ENCODE data around the gene FAM20A.

The FAM20A gene

DNA sequence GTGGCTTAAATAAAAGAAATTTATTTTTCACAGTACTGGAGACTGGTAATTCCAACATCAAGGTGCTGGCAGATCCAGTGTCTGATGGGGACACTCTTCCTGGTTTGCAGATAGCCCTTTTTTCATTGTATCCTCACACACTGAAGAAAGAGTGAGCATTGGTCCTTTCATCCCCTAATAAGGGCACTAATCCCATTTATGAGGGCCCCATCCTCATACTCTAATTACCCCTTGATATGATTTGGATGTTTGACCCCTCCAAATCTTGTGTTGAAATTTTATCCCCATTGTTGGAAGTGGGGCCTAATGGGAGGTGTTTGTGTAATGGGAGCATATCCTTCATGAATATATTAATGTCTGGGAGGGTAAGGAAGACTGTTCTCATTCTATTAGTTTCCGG, 9.4 kb upstream of the FAM20A start:
- Histone ChIP-seq H3K9me3 (ENCODE audit: control insufficient read depth, insufficient read depth, low read length) (no peaks in the 10 kb centered on the region), H3K27ac (ENCODE audit: low read length) (no peak overlapping the region), H3K36me3 (ENCODE audit: control insufficient read depth, insufficient read depth, low read length) (no peaks in the 10 kb centered on the region), H3K4me1 (ENCODE audit: control insufficient read depth, insufficient read depth, low read length) (no peaks in the 10 kb centered on the region), H3K27me3 (ENCODE audit: control insufficient read depth, insufficient read depth, low read length) (no peaks in the 10 kb centered on the region), H3K4me3 (ENCODE audit: low read length) (no peak overlapping the region)
- DNase-seq (ENCODE audit: low read depth, low spot score), result no peak
- no CpG with 5 or more reads among the region's 1 CpG for WGBS (ENCODE audit: insufficient coverage, insufficient read length)

DNA sequence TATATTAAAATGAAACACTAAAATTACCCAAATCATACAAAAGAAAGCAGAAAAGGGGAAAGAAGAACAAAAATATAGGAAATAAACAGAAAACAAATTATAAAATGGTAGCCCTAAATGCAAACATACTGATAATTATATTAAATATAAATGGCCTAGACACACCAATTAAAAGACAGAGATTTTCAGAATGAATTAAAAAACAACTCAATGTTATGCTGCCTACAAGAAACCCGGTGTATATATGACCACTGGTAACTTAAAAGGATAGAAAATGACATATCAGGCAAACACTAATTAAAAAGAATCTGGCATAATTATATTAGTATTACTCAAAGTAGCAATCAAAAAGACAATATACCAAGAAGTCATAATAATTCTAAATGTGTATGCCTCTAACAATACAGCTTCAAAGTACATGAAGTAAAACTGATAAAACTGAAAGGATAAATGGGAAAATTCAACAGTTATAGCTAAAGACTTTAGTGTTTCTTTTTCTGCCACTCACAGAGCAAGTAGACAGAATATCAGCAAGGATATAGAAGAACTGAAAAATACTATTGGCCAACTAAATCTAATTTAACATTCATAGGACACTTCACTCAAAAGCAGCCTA, 7.5 kb upstream of the FAM20A start:
- Histone ChIP-seq H3K27ac (ENCODE audit: low read length) (no peak overlapping the region), H3K4me1 (ENCODE audit: control insufficient read depth, insufficient read depth, low read length) (no peaks in the 10 kb centered on the region; the same call in 1 of the 2 replicates), H3K9me3 (ENCODE audit: control insufficient read depth, insufficient read depth, low read length) (no peaks in the 10 kb centered on the region), H3K27me3 (ENCODE audit: control insufficient read depth, insufficient read depth, low read length) (no peaks in the 10 kb centered on the region), H3K4me3 (ENCODE audit: low read length) (no peak overlapping the region), H3K36me3 (ENCODE audit: control insufficient read depth, insufficient read depth, low read length) (no peaks in the 10 kb centered on the region)
- DNase-seq (ENCODE audit: low read depth, low spot score), result no peak
- WGBS (ENCODE audit: insufficient coverage, insufficient read length), result no CpG with 5 or more reads among the region's 1 CpG

DNA sequence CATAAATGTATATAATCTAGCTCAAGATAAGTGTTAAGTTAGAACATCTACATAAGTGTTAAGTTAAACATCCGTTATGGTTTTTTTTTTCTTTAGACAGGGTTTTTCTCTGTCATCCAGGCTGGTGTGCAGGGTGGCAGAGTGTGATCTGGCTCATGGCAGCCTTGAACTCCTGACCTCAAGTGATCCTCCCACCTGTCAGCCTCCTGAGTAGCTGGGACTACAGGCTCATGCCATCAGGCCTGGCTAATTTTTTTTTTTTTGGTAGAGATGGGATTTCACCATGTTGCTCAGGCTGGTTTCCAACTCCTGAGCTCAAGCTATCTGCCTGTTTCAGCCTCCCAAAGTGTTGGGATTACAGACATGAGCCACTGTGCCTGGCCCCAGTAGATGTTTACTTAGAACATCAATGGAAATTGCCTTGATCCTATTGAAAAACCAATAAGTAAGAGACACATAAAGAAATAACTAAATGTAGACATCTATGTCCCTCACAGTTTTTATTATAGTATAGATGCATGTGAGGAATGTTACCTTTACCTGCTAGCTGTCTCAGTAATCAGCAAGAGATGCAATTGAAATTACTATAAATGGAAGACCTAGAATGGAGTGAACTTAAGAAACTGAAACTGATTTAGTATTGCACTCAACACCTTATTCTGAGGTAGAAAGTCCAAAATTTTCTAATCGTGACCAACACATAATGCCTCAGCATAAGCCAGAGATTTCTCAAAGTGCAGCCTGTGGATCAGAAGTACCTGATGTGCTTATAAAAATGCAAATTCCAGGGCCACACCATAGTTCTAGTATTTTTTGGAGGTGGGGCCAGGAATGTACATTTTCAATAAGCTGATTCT, 5.5 kb upstream of the FAM20A start:
- no peaks in the 10 kb centered on the region for H3K36me3 ChIP-seq (ENCODE audit: control insufficient read depth, insufficient read depth, low read length)
- H3K4me3 ChIP-seq (ENCODE audit: low read length), result no peak overlapping the region
- H3K9me3 ChIP-seq (ENCODE audit: control insufficient read depth, insufficient read depth, low read length), result no peaks in the 10 kb centered on the region
- WGBS (ENCODE audit: insufficient coverage, insufficient read length), result no CpG with 5 or more reads among the region's 2 CpGs
- no peak for DNase-seq (ENCODE audit: low read depth, low spot score)
- no peak overlapping the region for H3K27ac ChIP-seq (ENCODE audit: low read length)
- H3K27me3 ChIP-seq (ENCODE audit: control insufficient read depth, insufficient read depth, low read length), result peaks cover 3% of the 10 kb centered on the region
- H3K4me1 ChIP-seq (ENCODE audit: control insufficient read depth, insufficient read depth, low read length), result peaks cover 1% of the 10 kb centered on the region; the same call in 1 of the 2 replicates

DNA sequence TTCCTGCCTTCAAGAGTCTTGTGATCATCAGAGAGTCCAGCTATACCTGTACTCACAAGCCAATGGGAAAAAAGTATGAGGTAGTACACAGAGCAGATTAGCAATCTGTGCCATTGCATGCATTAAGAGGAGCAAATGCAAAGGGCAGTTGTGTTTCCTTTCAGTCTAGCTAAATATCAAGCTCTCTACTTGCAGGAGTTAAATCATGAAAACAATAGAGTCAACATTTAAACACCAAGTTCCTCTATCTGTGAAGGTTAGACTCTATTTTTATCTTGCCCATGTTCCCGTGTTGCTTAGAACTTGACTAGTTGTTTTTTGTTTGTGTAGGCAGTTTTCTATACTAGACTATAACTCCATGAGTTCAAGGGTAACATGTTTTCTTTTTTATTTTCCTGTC, 4.7 kb upstream of the FAM20A start:
- DNase-seq (ENCODE audit: low read depth, low spot score), result no peak
- no CpG with 5 or more reads among the region's 1 CpG for WGBS (ENCODE audit: insufficient coverage, insufficient read length)
- H3K9me3 ChIP-seq (ENCODE audit: control insufficient read depth, insufficient read depth, low read length), result no peaks in the 10 kb centered on the region
- no peak overlapping the region for H3K4me3 ChIP-seq (ENCODE audit: low read length)
- no peak overlapping the region for H3K27ac ChIP-seq (ENCODE audit: low read length)
- H3K4me1 ChIP-seq (ENCODE audit: control insufficient read depth, insufficient read depth, low read length), result peaks cover 1% of the 10 kb centered on the region; the same call in 1 of the 2 replicates
- H3K27me3 ChIP-seq (ENCODE audit: control insufficient read depth, insufficient read depth, low read length), result peaks cover 8% of the 10 kb centered on the region
- no peaks in the 10 kb centered on the region for H3K36me3 ChIP-seq (ENCODE audit: control insufficient read depth, insufficient read depth, low read length)

DNA sequence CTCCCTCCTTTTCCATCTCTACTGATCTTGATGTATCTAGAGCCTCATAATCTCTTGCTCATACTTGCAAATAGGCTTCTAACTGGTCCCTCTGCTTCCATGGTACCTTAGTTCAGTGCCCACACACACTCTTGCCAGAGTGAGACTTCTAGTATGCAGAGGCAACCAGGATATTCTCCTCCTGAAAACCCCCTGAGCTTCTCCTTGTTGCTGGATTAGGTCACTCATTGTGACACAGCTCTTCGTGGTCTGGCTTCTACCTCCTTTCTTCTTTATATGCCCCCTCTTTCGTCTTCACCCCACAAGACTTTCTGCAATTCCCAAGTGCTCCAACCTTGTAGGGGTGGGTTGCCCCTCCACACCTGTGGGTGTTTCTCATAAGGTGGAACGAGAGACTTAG, 2.5 kb upstream of the FAM20A start:
- Histone ChIP-seq H3K36me3 (ENCODE audit: control insufficient read depth, insufficient read depth, low read length) (no peaks in the 10 kb centered on the region), H3K4me1 (ENCODE audit: control insufficient read depth, insufficient read depth, low read length) (peaks cover 1% of the 10 kb centered on the region; the same call in 1 of the 2 replicates), H3K27me3 (ENCODE audit: control insufficient read depth, insufficient read depth, low read length) (peaks cover 13% of the 10 kb centered on the region), H3K9me3 (ENCODE audit: control insufficient read depth, insufficient read depth, low read length) (no peaks in the 10 kb centered on the region), H3K4me3 (ENCODE audit: low read length) (no peak overlapping the region), H3K27ac (ENCODE audit: low read length) (no peak overlapping the region)
- no CpG with 5 or more reads among the region's 3 CpGs for WGBS (ENCODE audit: insufficient coverage, insufficient read length)
- no peak for DNase-seq (ENCODE audit: low read depth, low spot score)

DNA sequence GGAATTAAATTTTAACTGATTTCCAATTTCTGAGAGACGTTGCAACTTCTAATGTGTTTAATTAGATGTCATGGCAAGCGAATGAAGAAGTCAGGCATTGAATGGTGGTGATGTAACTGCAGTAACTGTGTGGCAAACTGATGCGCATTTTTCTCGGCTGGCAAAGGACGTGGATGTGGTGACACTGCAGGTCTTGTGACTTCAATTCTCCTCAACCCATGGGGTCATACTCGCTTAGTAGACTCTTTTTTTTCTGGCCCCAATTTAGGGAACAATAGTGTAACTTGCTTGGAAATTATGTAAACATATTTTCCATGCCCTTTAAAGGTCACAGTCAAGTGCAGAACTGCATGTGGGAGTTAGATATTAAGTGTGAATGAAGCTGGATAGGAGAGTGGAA, 1.9 kb upstream of the FAM20A start:
- Histone ChIP-seq H3K27me3 (ENCODE audit: control insufficient read depth, insufficient read depth, low read length) (peaks cover 13% of the 10 kb centered on the region), H3K4me1 (ENCODE audit: control insufficient read depth, insufficient read depth, low read length) (peaks cover 1% of the 10 kb centered on the region; the same call in 1 of the 2 replicates), H3K4me3 (ENCODE audit: low read length) (no peak overlapping the region), H3K9me3 (ENCODE audit: control insufficient read depth, insufficient read depth, low read length) (no peaks in the 10 kb centered on the region), H3K27ac (ENCODE audit: low read length) (no peak overlapping the region), H3K36me3 (ENCODE audit: control insufficient read depth, insufficient read depth, low read length) (no peaks in the 10 kb centered on the region)
- no CpG with 5 or more reads among the region's 6 CpGs for WGBS (ENCODE audit: insufficient coverage, insufficient read length)
- no peak for DNase-seq (ENCODE audit: low read depth, low spot score)

DNA sequence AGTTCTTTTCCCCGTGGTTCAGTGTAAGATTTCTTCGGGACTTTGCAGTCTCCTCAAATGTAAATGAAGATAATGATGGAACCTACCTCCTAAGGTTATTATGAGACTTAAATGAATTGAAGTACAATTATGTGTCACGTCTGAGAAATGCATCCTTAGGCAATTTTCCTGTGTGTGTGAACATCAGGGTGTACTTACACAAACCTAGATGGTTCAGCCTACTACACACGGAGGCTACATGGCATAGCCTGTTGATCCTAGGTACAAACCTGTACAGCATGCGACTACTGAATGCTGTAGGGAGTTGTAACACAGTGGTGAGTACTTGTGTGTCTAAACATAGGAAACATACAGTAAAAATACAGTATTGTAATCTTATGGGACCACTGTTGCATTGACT, 1.1 kb upstream of the FAM20A start:
- no CpG with 5 or more reads among the region's 5 CpGs for WGBS (ENCODE audit: insufficient coverage, insufficient read length)
- Histone ChIP-seq H3K4me1 (ENCODE audit: control insufficient read depth, insufficient read depth, low read length) (peaks cover 1% of the 10 kb centered on the region; the same call in 1 of the 2 replicates), H3K36me3 (ENCODE audit: control insufficient read depth, insufficient read depth, low read length) (no peaks in the 10 kb centered on the region), H3K27me3 (ENCODE audit: control insufficient read depth, insufficient read depth, low read length) (peaks cover 13% of the 10 kb centered on the region), H3K27ac (ENCODE audit: low read length) (no peak overlapping the region), H3K4me3 (ENCODE audit: low read length) (no peak overlapping the region), H3K9me3 (ENCODE audit: control insufficient read depth, insufficient read depth, low read length) (no peaks in the 10 kb centered on the region)
- no peak for DNase-seq (ENCODE audit: low read depth, low spot score)

DNA sequence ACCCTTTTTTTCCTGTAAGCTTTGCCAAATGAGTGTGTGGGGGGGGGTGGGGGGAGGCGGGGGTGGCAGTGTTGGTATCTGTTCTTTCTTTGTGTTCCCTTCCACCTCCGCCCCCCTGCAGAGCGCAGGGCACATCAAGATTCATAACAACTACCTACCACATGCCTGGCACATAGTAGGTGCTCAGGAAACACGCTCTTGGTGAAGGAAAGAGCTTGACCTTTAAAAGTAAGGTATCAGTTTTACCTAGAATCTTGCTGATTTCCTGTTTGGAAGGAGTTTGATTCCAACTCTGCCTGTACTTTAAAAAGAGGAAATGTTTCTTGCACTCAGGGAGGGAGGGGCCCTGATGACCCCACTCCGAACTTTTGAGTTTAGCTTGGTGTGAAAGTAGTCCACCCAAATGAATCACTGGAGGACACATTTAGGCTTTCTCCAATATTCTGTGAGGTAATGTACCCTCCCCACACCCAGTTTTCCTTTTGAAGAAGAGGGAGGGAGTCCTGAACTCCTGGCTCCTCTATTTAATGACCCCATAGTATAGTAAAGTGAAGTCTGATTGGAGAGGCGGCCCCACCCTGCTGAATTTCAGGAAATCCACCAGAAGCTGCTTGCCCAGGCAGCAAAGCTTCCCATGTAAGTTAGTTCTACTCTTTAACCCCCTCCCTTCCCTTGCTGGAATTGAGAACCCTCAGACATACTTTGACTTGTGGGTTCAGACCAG, 560 bp upstream of the FAM20A start:
- Histone ChIP-seq H3K4me1 (ENCODE audit: control insufficient read depth, insufficient read depth, low read length) (peaks cover 1% of the 10 kb centered on the region; the same call in 1 of the 2 replicates), H3K36me3 (ENCODE audit: control insufficient read depth, insufficient read depth, low read length) (no peaks in the 10 kb centered on the region), H3K27ac (ENCODE audit: low read length) (no peak overlapping the region), H3K27me3 (ENCODE audit: control insufficient read depth, insufficient read depth, low read length) (peaks cover 13% of the 10 kb centered on the region), H3K9me3 (ENCODE audit: control insufficient read depth, insufficient read depth, low read length) (no peaks in the 10 kb centered on the region), H3K4me3 (ENCODE audit: low read length) (no peak overlapping the region)
- DNase-seq (ENCODE audit: low read depth, low spot score), result no peak
- WGBS (ENCODE audit: insufficient coverage, insufficient read length), result no CpG with 5 or more reads among the region's 6 CpGs

DNA sequence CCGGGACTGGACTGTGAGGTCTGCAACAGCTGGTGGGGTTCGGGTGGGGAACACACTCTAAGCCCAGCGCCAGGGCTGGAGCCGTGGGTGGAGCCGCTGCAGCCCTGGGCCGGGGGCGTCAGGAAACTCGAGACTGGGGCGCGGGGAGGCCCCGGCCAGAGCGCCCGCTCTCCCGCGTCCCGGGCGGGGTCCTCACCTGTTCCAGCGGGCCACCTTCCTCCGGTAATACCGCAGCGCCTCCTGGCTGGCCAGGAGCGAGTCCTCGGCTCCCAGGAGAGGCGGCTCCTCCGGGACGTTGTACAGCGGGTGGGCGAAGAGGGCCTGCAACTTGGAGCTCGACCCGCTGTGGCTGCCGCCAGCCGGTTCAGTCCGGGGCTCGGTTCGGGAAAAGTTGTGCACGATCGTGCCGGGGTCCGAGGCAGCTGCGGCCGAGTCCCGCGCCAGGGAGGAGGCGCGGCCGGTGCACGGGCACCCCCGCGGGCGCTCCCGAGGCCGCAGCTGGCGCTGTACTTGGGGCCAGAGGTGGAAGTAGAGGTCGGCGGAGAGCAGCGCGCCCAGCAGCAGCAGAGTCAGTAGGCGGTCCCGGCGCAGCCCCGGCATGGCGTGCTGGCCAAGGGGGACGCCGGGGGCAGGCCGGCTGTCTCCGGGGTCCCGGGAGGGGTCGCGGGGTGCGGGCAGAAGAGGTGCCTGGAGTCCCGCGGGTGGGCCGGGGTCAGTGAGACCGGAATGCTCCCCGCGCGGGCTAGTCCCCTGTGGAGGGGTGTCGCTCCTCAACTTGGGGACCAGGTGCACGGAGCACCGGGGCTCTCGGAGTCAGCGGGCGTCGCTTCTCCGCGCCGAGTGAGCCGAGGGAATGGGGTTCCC, 868 bp downstream of the FAM20A start:
- H3K4me1 ChIP-seq (ENCODE audit: control insufficient read depth, insufficient read depth, low read length), result peaks cover 1% of the 10 kb centered on the region; the same call in 1 of the 2 replicates

More for the DNA sequence above, 868 bp downstream of the FAM20A start:
- Histone ChIP-seq H3K9me3 (ENCODE audit: control insufficient read depth, insufficient read depth, low read length) (no peaks in the 10 kb centered on the region), H3K36me3 (ENCODE audit: control insufficient read depth, insufficient read depth, low read length) (no peaks in the 10 kb centered on the region), H3K4me3 (ENCODE audit: low read length) (peak overlapping the region; percentile 53), H3K27me3 (ENCODE audit: control insufficient read depth, insufficient read depth, low read length) (peaks cover 13% of the 10 kb centered on the region), H3K27ac (ENCODE audit: low read length) (no peak overlapping the region)
- no peak for DNase-seq (ENCODE audit: low read depth, low spot score)
- WGBS (ENCODE audit: insufficient coverage, insufficient read length), result no CpG with 5 or more reads among the region's 88 CpGs
